Mesenchymal stem cell (in vitro differentiated cells and primary cell): ENCODE results near the gene NSG2.
"Not testable (repeated sequence)": the region's sequence is repeated elsewhere in the genome, so short reads cannot be mapped to it uniquely, and the experiment has no call there.

ENCODE experiments used
- DNase-seq: peaks from one replicate; pipeline ENCODE4 v3.0.0-alpha.2; 2013
- H2AFZ ChIP-seq: one replicate; pipeline ENCODE4 v1.6.1; 2013; ENCODE audit warnings: low read depth, mild to moderate bottlenecking, control low read depth, inconsistent platforms, low read length, moderate library complexity
- H2AK5ac ChIP-seq: 2 replicates; pipeline ENCODE4 v1.6.1; 2013; ENCODE audit warnings: low read length, moderate library complexity, mild to moderate bottlenecking, inconsistent platforms; ENCODE audit not compliant: severe bottlenecking
- H2BK120ac ChIP-seq: one replicate; pipeline ENCODE4 v1.6.1; 2013; ENCODE audit warnings: low read depth, mild to moderate bottlenecking, inconsistent platforms, low read length, moderate library complexity
- H2BK12ac ChIP-seq, 2 experiments: one replicate each; pipeline ENCODE4 v1.6.1; 2013; ENCODE audit warnings: inconsistent platforms in 2 of 2, low read length in 2 of 2, mild to moderate bottlenecking in 2 of 2, moderate library complexity in 2 of 2, control low read depth in 1 of 2
- H2BK15ac ChIP-seq: one replicate; pipeline ENCODE4 v1.6.1; 2013; ENCODE audit warnings: mild to moderate bottlenecking, low read depth, inconsistent platforms; ENCODE audit not compliant: poor library complexity, severe bottlenecking
- H2BK5ac ChIP-seq: 2 replicates; pipeline ENCODE4 v1.6.1; 2013; ENCODE audit warnings: low read depth, mild to moderate bottlenecking, low read length, control low read depth, inconsistent platforms; ENCODE audit not compliant: poor library complexity, severe bottlenecking
- H3K14ac ChIP-seq, 2 experiments: one replicate each; pipeline ENCODE4 v1.6.1; 2013; ENCODE audit warnings: inconsistent platforms in 2 of 2, low read length in 2 of 2, control low read depth in 1 of 2, mild to moderate bottlenecking in 1 of 2, moderate library complexity in 1 of 2
- H3K18ac ChIP-seq, 2 experiments: one replicate each; pipeline ENCODE4 v1.6.1; 2013; ENCODE audit warnings: inconsistent platforms in 2 of 2, low read length in 2 of 2, control low read depth in 1 of 2, low read depth in 1 of 2, mild to moderate bottlenecking in 1 of 2
- H3K23ac ChIP-seq, 2 experiments: one replicate each; pipeline ENCODE4 v1.6.1; 2013; ENCODE audit warnings: inconsistent platforms in 2 of 2, low read length in 2 of 2, mild to moderate bottlenecking in 2 of 2, moderate library complexity in 2 of 2, control low read depth in 1 of 2
- H3K27ac ChIP-seq: 2 replicates; pipeline ENCODE4 v1.5.1; 2013; ENCODE audit warnings: mild to moderate bottlenecking, moderate library complexity, low read length, control low read depth, inconsistent platforms; ENCODE audit not compliant: poor library complexity, severe bottlenecking
- H3K27me3 ChIP-seq, 2 experiments: 2 replicates each; pipeline versions ENCODE4 v1.6.1 to v1.7.0; 2013; ENCODE audit warnings: low read length in 2 of 2, mild to moderate bottlenecking in 2 of 2, moderate library complexity in 2 of 2, control low read depth in 1 of 2, inconsistent platforms in 1 of 2; ENCODE audit not compliant: control insufficient read depth in 1 of 2, insufficient read depth in 1 of 2
- H3K36me3 ChIP-seq, 2 experiments: 2 replicates each; pipeline versions ENCODE4 v1.6.1 to v1.7.0; 2013; ENCODE audit warnings: low read length in 2 of 2, control low read depth in 1 of 2, inconsistent platforms in 1 of 2, low read depth in 1 of 2, mild to moderate bottlenecking in 1 of 2; ENCODE audit not compliant: insufficient read depth in 2 of 2, control insufficient read depth in 1 of 2
- H3K4ac ChIP-seq, 2 experiments: one replicate each; pipeline ENCODE4 v1.6.1; 2013; ENCODE audit warnings: inconsistent platforms in 2 of 2, low read length in 2 of 2, mild to moderate bottlenecking in 2 of 2, moderate library complexity in 2 of 2, control low read depth in 1 of 2, low read depth in 1 of 2
- H3K4me1 ChIP-seq: 2 replicates; pipeline ENCODE4 v1.6.1; 2013; ENCODE audit warnings: low read depth, low read length, control low read depth; ENCODE audit not compliant: control insufficient read depth, insufficient read depth
- H3K4me2 ChIP-seq: 2 replicates; pipeline ENCODE4 v1.6.1; 2013; ENCODE audit warnings: low read length, mild to moderate bottlenecking, inconsistent platforms; ENCODE audit not compliant: poor library complexity, severe bottlenecking
- H3K4me3 ChIP-seq, 2 experiments: 2 replicates each; pipeline versions ENCODE4 v1.5.1 to v1.7.0; 2013; ENCODE audit warnings: low read length in 2 of 2, mild to moderate bottlenecking in 2 of 2, control low read depth in 1 of 2, low read depth in 1 of 2; ENCODE audit not compliant: insufficient read depth in 1 of 2
- H3K79me1 ChIP-seq: replicated peaks from 2 replicates; pipeline ENCODE4 v1.6.1; 2013; ENCODE audit warnings: mild to moderate bottlenecking, control low read depth, low read length, inconsistent platforms; ENCODE audit not compliant: poor library complexity, severe bottlenecking
- H3K9ac ChIP-seq: 2 replicates; pipeline ENCODE4 v1.7.0; 2013; ENCODE audit warnings: mild to moderate bottlenecking, low read length, moderate library complexity
- H3K9me3 ChIP-seq: 2 replicates; pipeline ENCODE4 v1.7.0; 2013; ENCODE audit warnings: mild to moderate bottlenecking, low read length; ENCODE audit not compliant: control insufficient read depth
- H4K8ac ChIP-seq: one replicate; pipeline ENCODE4 v1.6.1; 2013; ENCODE audit warnings: inconsistent platforms, mild to moderate bottlenecking, low read length, moderate library complexity
- H4K91ac ChIP-seq: one replicate; pipeline ENCODE4 v1.6.1; 2013; ENCODE audit warnings: mild to moderate bottlenecking, low read length, inconsistent platforms
- WGBS: methylation state at CpG from one replicate; pipeline ENCODE4 v1.1.7; 2013; ENCODE audit warnings: mixed read lengths; 5-methylcytosine and 5-hydroxymethylcytosine counted together

The NSG2 gene

DNA sequence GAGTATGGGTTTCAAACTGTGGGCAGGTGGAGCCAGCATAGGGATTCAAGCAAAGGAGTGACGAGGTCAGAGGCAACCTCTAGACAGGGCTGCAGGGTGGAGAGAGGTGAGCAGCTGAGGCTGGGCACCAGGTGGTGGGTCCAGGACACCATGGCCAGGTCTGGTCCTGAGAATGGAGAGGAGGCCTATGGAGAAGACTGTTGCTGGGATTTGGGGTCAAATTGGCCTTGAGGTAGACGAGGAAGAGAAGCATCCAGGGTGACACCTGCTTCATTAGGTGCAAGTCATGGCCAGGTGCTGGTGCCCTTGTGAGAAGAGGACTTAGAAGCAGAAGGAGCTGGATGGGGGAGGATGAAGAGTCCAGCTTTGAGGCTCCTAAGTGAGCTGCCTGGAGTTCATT is 99.6 kb downstream of the NSG2 start:
- H3K4me1 ChIP-seq = no peaks in the 10 kb centered on the region
- no peaks in the 10 kb centered on the region for H3K36me3 ChIP-seq
- no peak overlapping the region for H2AFZ ChIP-seq
- no peak overlapping the region for H3K4ac ChIP-seq
- H3K4me2 ChIP-seq = no peak overlapping the region
- H4K8ac ChIP-seq = no peak overlapping the region
- H3K23ac ChIP-seq = no peak overlapping the region
- H3K4me3 ChIP-seq = no peak overlapping the region
- DNase-seq = no peak
- no peak overlapping the region for H2BK120ac ChIP-seq
- peaks cover 0 to 7% of the 10 kb centered on the region in 2 experiments for H3K27me3 ChIP-seq
- no peak overlapping the region for H4K91ac ChIP-seq
- H3K18ac ChIP-seq = no peak overlapping the region
- no peak overlapping the region for H2BK12ac ChIP-seq
- H3K9ac ChIP-seq = no peak overlapping the region
- no peaks in the 10 kb centered on the region for H3K9me3 ChIP-seq
- H3K27ac ChIP-seq = no peak overlapping the region
- no peaks in the 10 kb centered on the region for H3K79me1 ChIP-seq
- H2AK5ac ChIP-seq = no peak overlapping the region
- H2BK15ac ChIP-seq = no peak overlapping the region
- 38% methylated on average over 2 of the region's 2 CpGs for WGBS
- no peak overlapping the region for H2BK5ac ChIP-seq
- H3K14ac ChIP-seq = no peak overlapping the region

- peaks cover 0 to 7% of the 10 kb centered on the region in 2 experiments for H3K27me3 ChIP-seq
These were observed 100.3 kb downstream of the NSG2 start for GRCh38 chr5:174145821-174146220.

GRCh38 chr5:174146556-174146955 is 101.0 kb downstream of the NSG2 start:
- H2BK5ac ChIP-seq = no peak overlapping the region
- H3K23ac ChIP-seq = no peak overlapping the region
- no peaks in the 10 kb centered on the region for H3K79me1 ChIP-seq
- H3K4ac ChIP-seq = no peak overlapping the region
- H3K36me3 ChIP-seq = no peaks in the 10 kb centered on the region
- no peak overlapping the region for H3K4me3 ChIP-seq
- H2AFZ ChIP-seq = no peak overlapping the region
- H3K18ac ChIP-seq = no peak overlapping the region
- no peak overlapping the region for H2BK15ac ChIP-seq
- H3K4me1 ChIP-seq = no peaks in the 10 kb centered on the region
- H4K8ac ChIP-seq = no peak overlapping the region
- H3K27me3 ChIP-seq = peaks cover 0 to 7% of the 10 kb centered on the region in 2 experiments
- DNase-seq = no peak
- no peaks in the 10 kb centered on the region for H3K9me3 ChIP-seq
- H2BK12ac ChIP-seq = no peak overlapping the region
- no peak overlapping the region for H2AK5ac ChIP-seq
- no peak overlapping the region for H3K4me2 ChIP-seq
- no peak overlapping the region for H3K27ac ChIP-seq
- H4K91ac ChIP-seq = no peak overlapping the region
- no peak overlapping the region for H3K9ac ChIP-seq
- H3K14ac ChIP-seq = no peak overlapping the region
- WGBS = 44% methylated on average over 4 of the region's 6 CpGs
- no peak overlapping the region for H2BK120ac ChIP-seq

More at GRCh38 chr5:174145821-174146220, 100.3 kb downstream of the NSG2 start:
- H3K9ac ChIP-seq = no peak overlapping the region
- H3K4ac ChIP-seq = no peak overlapping the region
- H4K8ac ChIP-seq = no peak overlapping the region
- DNase-seq = no peak
- no peak overlapping the region for H3K18ac ChIP-seq
- H3K4me2 ChIP-seq = no peak overlapping the region
- no peaks in the 10 kb centered on the region for H3K36me3 ChIP-seq
- H3K9me3 ChIP-seq = no peaks in the 10 kb centered on the region
- H2BK15ac ChIP-seq = no peak overlapping the region
- H3K23ac ChIP-seq = no peak overlapping the region
- H2AK5ac ChIP-seq = no peak overlapping the region
- no peak overlapping the region for H4K91ac ChIP-seq
- H3K4me3 ChIP-seq = no peak overlapping the region
- no peak overlapping the region for H2AFZ ChIP-seq
- no peaks in the 10 kb centered on the region for H3K79me1 ChIP-seq
- no peak overlapping the region for H3K14ac ChIP-seq
- WGBS = 40% methylated on average over 3 of the region's 5 CpGs
- H2BK5ac ChIP-seq = no peak overlapping the region
- H2BK12ac ChIP-seq = no peak overlapping the region
- H3K4me1 ChIP-seq = no peaks in the 10 kb centered on the region
- H2BK120ac ChIP-seq = no peak overlapping the region
- no peak overlapping the region for H3K27ac ChIP-seq

GRCh38 chr5:174147012-174147411 is 101.5 kb downstream of the NSG2 start:
- not testable (repeated sequence) for H3K36me3 ChIP-seq, H2BK120ac ChIP-seq, H2AFZ ChIP-seq, H3K4ac ChIP-seq, H4K91ac ChIP-seq, H4K8ac ChIP-seq, H3K79me1 ChIP-seq, H3K27ac ChIP-seq, H3K23ac ChIP-seq, H2BK15ac ChIP-seq, H3K18ac ChIP-seq, H3K4me3 ChIP-seq, H2BK5ac ChIP-seq, DNase-seq, H2BK12ac ChIP-seq, H3K14ac ChIP-seq, H3K4me1 ChIP-seq, H3K9me3 ChIP-seq, H3K4me2 ChIP-seq, H2AK5ac ChIP-seq, H3K9ac ChIP-seq, H3K27me3 ChIP-seq
- 50% methylated on average over 1 of the region's 1 CpG for WGBS
